ENCODE measurements around the gene RBX1. TPM values are rescaled to one million over a fixed set of nuclear protein-coding genes. Genes with fewer than 3 reads are reported as not detected.

The RBX1 gene
- total and polyA plus RNA-seq, 2 experiments from 2014 or later, result 31.7 to 340 TPM

- TF ChIP-seq, protein P1, sequence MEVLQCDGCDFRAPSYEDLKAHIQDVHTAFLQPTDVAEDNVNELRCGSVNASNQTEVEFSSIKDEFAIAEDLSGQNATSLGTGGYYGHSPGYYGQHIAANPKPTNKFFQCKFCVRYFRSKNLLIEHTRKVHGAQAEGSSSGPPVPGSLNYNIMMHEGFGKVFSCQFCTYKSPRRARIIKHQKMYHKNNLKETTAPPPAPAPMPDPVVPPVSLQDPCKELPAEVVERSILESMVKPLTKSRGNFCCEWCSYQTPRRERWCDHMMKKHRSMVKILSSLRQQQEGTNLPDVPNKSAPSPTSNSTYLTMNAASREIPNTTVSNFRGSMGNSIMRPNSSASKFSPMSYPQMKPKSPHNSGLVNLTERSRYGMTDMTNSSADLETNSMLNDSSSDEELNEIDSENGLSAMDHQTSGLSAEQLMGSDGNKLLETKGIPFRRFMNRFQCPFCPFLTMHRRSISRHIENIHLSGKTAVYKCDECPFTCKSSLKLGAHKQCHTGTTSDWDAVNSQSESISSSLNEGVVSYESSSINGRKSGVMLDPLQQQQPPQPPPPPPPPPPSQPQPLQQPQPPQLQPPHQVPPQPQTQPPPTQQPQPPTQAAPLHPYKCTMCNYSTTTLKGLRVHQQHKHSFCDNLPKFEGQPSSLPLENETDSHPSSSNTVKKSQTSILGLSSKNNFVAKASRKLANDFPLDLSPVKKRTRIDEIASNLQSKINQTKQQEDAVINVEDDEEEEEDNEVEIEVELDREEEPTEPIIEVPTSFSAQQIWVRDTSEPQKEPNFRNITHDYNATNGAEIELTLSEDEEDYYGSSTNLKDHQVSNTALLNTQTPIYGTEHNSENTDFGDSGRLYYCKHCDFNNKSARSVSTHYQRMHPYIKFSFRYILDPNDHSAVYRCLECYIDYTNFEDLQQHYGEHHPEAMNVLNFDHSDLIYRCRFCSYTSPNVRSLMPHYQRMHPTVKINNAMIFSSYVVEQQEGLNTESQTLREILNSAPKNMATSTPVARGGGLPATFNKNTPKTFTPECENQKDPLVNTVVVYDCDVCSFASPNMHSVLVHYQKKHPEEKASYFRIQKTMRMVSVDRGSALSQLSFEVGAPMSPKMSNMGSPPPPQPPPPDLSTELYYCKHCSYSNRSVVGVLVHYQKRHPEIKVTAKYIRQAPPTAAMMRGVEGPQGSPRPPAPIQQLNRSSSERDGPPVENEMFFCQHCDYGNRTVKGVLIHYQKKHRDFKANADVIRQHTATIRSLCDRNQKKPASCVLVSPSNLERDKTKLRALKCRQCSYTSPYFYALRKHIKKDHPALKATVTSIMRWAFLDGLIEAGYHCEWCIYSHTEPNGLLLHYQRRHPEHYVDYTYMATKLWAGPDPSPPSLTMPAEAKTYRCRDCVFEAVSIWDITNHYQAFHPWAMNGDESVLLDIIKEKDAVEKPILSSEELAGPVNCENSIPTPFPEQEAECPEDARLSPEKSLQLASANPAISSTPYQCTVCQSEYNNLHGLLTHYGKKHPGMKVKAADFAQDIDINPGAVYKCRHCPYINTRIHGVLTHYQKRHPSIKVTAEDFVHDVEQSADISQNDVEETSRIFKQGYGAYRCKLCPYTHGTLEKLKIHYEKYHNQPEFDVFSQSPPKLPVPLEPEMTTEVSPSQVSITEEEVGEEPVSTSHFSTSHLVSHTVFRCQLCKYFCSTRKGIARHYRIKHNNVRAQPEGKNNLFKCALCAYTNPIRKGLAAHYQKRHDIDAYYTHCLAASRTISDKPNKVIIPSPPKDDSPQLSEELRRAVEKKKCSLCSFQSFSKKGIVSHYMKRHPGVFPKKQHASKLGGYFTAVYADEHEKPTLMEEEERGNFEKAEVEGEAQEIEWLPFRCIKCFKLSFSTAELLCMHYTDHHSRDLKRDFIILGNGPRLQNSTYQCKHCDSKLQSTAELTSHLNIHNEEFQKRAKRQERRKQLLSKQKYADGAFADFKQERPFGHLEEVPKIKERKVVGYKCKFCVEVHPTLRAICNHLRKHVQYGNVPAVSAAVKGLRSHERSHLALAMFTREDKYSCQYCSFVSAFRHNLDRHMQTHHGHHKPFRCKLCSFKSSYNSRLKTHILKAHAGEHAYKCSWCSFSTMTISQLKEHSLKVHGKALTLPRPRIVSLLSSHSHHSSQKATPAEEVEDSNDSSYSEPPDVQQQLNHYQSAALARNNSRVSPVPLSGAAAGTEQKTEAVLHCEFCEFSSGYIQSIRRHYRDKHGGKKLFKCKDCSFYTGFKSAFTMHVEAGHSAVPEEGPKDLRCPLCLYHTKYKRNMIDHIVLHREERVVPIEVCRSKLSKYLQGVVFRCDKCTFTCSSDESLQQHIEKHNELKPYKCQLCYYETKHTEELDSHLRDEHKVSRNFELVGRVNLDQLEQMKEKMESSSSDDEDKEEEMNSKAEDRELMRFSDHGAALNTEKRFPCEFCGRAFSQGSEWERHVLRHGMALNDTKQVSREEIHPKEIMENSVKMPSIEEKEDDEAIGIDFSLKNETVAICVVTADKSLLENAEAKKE (CRISPR knock-in tag; IDR thresholded peaks at IDR 0.05), result no peak
- TF ChIP-seq REST (IDR thresholded peaks at IDR 0.05; ENCODE audit: unreplicated experiment), result no peak
- TF ChIP-seq CREB1 (CRISPR knock-in tag; IDR thresholded peaks at IDR 0.05; ENCODE audit: low read depth), result no peak
- TF ChIP-seq JUNB (IDR thresholded peaks at IDR 0.05; ENCODE audit: unreplicated experiment), result no peak
- TF ChIP-seq NANOG (IDR thresholded peaks at IDR 0.05; ENCODE audit: borderline replicate concordance), result no peak
Measured at GRCh38 chr22:40951795-40952605, 822 bp downstream of the RBX1 start (continued).
